Stimulated activated CD8-positive, alpha-beta memory T cell treated with anti-CD3 and anti-CD28 coated beads, Interleukin-15, amount 100 ng/mL, for 24 hours (primary cell): ENCODE data around the gene HOTAIR.

Experiments used
- DNase-seq: peaks from one replicate; pipeline ENCODE4 v3.0.0-alpha.2; 2020; ENCODE audit warnings: low read depth

Gene HOTAIR

DNA sequence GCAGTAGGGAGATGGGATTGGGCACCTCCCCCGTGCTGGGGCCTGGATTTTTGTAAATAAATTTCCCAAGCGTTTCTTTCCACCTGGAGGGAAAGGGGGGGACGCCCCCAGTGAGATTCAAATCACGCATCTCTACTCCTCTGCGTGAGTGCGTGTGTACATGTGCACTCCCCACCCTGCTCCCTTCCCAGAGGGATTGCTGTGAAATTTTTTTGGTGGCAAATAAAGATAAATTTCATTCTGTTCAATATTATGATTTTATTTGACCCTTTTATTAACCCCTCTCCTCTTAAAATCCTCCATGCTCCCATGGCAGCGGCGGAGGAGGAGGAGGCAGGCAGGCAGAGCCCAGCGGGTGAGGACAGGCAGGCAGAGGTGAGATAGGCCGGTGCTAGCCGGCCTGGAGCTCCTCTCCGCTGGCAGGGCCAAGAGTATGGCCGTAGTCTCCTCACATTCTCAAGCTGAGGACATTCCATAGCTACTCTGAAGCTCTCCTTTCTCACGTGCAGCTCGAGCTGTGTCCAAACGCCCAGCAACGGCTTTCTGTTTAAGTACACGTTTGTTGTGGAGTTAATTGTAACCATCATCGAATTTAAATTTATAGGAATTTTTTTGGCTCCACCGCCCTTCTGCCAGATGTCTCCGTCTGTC, 1.5 kb upstream of the HOTAIR start:
- no peak for DNase-seq

GRCh38 chr12:53975479-53976152, 862 bp upstream of the HOTAIR start:
- no peak for DNase-seq

DNA sequence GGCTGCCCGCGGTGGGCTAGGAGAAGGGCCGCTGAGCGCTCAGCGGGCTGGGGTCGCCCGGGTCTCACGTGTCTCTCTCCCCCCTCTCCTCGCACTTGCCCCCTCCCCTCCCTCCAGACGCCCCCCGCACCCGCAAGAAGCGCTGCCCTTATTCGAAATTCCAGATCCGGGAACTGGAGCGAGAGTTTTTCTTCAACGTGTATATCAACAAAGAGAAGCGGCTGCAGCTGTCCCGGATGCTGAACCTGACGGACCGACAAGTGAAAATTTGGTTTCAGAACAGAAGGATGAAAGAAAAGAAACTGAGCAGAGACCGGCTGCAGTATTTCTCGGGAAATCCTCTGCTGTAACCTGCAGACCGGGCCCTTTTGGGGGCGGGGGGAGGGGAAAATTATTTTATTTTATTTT, 314 bp upstream of the HOTAIR start:
- DNase-seq: no peak

DNA sequence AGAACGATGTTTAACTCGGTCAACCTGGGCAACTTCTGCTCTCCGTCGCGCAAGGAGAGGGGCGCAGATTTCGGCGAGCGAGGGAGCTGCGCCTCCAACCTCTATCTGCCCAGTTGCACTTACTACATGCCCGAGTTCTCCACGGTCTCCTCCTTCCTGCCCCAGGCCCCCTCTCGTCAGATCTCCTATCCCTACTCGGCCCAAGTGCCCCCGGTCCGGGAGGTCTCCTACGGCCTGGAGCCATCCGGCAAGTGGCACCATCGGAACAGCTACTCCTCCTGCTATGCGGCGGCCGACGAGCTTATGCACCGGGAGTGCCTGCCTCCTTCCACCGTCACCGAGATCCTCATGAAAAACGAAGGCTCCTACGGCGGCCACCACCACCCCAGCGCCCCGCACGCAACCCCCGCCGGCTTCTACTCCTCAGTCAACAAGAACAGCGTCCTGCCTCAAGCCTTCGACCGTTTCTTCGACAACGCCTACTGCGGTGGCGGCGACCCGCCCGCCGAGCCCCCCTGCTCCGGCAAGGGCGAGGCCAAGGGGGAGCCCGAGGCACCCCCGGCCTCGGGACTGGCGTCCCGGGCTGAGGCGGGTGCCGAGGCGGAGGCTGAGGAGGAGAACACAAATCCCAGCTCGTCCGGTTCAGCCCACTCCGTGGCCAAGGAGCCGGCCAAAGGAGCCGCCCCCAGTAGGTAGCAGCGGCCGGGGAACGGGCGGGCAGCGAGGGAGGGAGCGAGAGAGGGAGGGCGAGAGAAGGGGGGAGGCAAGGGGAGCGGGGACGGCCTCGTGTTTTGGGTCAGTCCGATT, 1.3 kb downstream of the HOTAIR start:
- no peak for DNase-seq

- DNase-seq: no peak
Measured at GRCh38 chr12:53972722-53973235, 2.0 kb downstream of the HOTAIR start, which contains the start of gene HOXC11. Gene HOXC11, plus strand, starts transcription at chr12:53973126. Its CDS starts 116 bp downstream, at chr12:53973242.

- no peak for DNase-seq
Measured at GRCh38 chr12:53972152-53972702, 2.5 kb downstream of the HOTAIR start.

- DNase-seq: no peak
Measured at GRCh38 chr12:53971686-53972085, 3.1 kb downstream of the HOTAIR start.

DNA sequence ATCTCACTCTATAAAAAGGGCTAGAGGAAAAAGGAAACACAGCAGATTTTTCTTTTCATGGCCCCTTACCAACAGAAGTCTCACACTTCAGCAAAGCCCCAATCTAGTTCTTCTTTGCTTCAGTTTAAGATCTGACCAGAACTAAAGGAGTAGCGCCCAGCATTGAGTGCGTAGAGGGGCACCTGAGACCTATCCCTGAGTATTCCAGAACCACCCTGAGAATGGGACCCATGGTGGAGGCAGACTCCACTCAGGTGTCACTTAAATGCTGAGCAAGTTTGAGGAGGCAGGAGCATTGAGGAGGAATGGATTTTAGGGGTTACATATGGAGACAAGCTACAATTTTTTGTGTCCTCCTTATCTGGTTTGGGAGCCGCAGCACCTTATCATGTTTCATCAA, 3.6 kb downstream of the HOTAIR start:
- DNase-seq: no peak

DNA sequence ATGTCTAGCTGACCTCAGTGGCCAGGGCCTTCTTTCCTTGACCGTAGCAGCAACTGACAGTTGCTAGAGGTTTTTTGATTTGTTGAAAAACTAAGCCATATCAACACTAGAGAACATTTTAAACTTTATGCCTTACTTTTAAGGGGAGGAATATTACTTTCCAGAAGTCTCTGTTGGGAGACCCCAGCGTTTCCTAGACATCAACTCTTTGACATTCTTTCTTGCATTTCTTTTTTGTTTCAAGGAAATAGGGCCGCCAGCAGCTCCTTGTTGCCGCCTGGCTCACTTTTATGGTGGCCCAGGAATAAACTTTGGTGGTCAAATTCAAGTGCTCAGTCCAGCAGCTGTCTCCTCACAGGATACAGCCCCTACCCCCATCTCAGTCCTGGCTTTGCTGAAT, 4.3 kb downstream of the HOTAIR start:
- no peak for DNase-seq

- DNase-seq: no peak
Measured at GRCh38 chr12:53969588-53970259, 5.0 kb downstream of the HOTAIR start.

GRCh38 chr12:53968214-53969127, 6.3 kb downstream of the HOTAIR start:
- DNase-seq: no peak

DNA sequence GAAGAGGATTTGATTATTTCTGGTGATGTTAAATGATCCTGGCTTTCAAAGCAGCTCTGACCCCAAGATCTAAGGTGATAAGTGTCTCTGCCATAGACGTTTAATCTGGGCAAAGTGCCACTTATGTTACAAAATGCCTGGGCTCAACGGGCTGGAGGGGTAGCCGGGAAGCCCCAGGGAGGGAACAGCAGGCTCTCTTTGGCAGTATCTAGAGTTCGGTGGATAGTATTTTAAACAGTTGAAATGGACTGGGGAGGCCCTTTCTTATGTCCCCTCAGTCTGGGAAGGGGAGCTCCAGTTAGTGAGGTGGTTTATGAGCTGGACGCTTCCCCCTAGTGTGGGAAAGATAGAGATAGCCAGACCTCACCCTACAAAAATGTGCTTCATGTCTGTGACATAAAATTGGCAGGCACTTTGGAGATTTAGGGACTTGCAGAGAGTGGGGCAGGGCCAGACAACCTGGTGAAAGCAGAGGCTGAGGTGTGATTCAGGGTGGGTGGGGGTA, 7.3 kb downstream of the HOTAIR start:
- no peak for DNase-seq

GRCh38 chr12:53966385-53967133, 8.2 kb downstream of the HOTAIR start:
- DNase-seq: no peak

- DNase-seq: no peak
Measured at GRCh38 chr12:53966085-53966384, 8.7 kb downstream of the HOTAIR start.

GRCh38 chr12:53965281-53966084, 9.3 kb downstream of the HOTAIR start:
- no peak for DNase-seq

- no peak for DNase-seq
Measured at GRCh38 chr12:53964315-53964713, 10.4 kb downstream of the HOTAIR start.

- no peak for DNase-seq
Measured at GRCh38 chr12:53963434-53964314, 11.1 kb downstream of the HOTAIR start.

GRCh38 chr12:53963005-53963404, 11.7 kb downstream of the HOTAIR start:
- no peak for DNase-seq
